Cardiac septum (tissue), 1 donor: ENCODE results near the gene ZNF148. TPM values are rescaled to one million over a fixed set of nuclear protein-coding genes. Genes with fewer than 3 reads are reported as not detected.

Experiments used
- total RNA-seq: library from RNA; stranded (reverse); fragmentation: NEBNext Ultra II Directional; extraction: Animal tissue kit (Norgen Biotek cat#: 25700); gene quantifications from one replicate; pipeline ENCODE4 v1.2.1, GENCODE V29; 2021
- donor health status: DM: no; HTN: no; CAD: no.

The ZNF148 gene
- total RNA-seq, 1 donor from 2014 or later: 44.2 TPM

Other genes with a start within 250 kb of the ZNF148 start
- gene SLC12A8, start 162.6 kb downstream of the ZNF148 start, total RNA-seq: 0.51 TPM
- gene SNX4, start 144.9 kb upstream of the ZNF148 start, total RNA-seq: 20.6 TPM
- gene OSBPL11, start 220.2 kb upstream of the ZNF148 start, total RNA-seq: 9.6 TPM